ENCODE measurements around the gene SLC10A7. TPM values are rescaled to one million over a fixed set of nuclear protein-coding genes. Genes with fewer than 3 reads are reported as not detected.

The SLC10A7 gene
- total and polyA plus RNA-seq, 2 donors (not counting 1 experiment from before 2014, with no cell fraction given) = 5.7 to 18.3 TPM

DNA sequence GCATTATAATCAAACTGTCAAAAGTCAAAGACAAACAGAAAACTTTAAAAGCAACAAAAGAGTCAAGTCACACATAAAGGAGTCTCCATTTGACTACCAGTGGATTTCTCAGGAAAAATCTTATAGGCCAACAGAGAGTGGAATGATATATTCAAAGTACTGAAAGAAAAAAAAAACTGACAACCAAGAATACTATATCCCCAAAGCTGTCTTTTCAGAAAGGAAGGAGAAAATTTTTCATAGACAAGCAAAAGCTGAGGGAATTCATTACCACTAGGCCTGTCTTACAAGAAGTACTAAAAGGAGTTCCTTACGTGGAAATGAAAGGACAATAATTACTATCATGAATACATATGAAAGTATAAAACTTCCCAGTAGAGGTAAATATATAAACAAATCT is 39.0 kb downstream of the SLC10A7 start:
- POLR2A ChIA-PET = no interaction called here
- CTCF ChIA-PET = no interaction called here
- peaks cover 3% of the 10 kb centered on the region for H3K9me3 Mint-ChIP-seq (ENCODE audit: insufficient read depth)

DNA sequence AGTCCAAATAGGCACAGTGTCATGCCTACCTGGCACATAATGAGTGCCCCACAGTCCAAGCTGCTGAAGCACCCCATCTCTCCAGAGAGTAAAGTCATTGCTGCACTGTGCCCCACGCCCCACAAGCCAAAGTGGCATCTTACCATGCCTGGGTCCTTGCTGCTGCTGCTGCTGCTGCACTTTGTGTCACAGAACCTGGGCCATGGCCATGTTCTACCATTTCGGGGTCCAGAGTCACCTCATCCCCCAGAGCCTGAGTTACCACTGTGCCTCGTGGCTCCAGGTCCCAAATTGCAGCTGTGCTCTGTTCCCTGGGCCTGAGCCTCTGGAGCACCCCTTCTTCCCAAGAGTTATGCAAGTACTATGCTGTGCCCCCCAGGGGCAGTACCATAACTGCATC is 40.5 kb downstream of the SLC10A7 start:
- Histone ChIP-seq H3K9me3 (ENCODE audit: control extremely low read depth in 1 of 3, control insufficient read depth in 2 of 3, insufficient read depth in 1 of 3, low read length in 2 of 3) (peaks cover 0 to 16% (median 13%) of the 10 kb centered on the region in 3 donors), H2AFZ (ENCODE audit: insufficient read depth, low read depth, low read length, poor library complexity, severe bottlenecking) (no peak overlapping the region), H3K36me3 (replicated peaks in 1 of 2; ENCODE audit: control extremely low read depth in 1 of 2, control insufficient read depth in 1 of 2, extremely low read depth in 1 of 2, insufficient read depth in 2 of 2, low read length in 1 of 2) (no peaks in the 10 kb centered on the region), H3K9ac (ENCODE audit: low read length) (no peak overlapping the region), H3K4me2 (replicated peaks; ENCODE audit: low read depth, low read length, poor library complexity, severe bottlenecking) (no peak overlapping the region), H4K20me1 (ENCODE audit: control insufficient read depth, insufficient read depth, low read length, poor library complexity, severe bottlenecking) (no peaks in the 10 kb centered on the region), H3K79me2 (ENCODE audit: control insufficient read depth, insufficient read depth, low read length) (peaks cover 4% of the 10 kb centered on the region), H3K4me1 (ENCODE audit: control insufficient read depth in 2 of 2, insufficient read depth in 2 of 2, low read length in 2 of 2) (no peaks in the 10 kb centered on the region), H3K27me3 (replicated peaks in 1 of 4; ENCODE audit: control extremely low read depth in 1 of 4, control insufficient read depth in 3 of 4, insufficient read depth in 4 of 4, low read length in 3 of 4) (no peaks in the 10 kb centered on the region), H3K4me3 (ENCODE audit: control extremely low read depth in 1 of 5, extremely low read depth in 1 of 5, insufficient read depth in 1 of 5, low read depth in 2 of 5, low read length in 4 of 5) (no peak overlapping the region), H3K27ac (ENCODE audit: low read length in 2 of 2) (no peak overlapping the region)
- Mint-ChIP-seq H3K9me3 (ENCODE audit: insufficient read depth) (peaks cover 3% of the 10 kb centered on the region), H3K27me3 (no peaks in the 10 kb centered on the region), H3K4me1 (peaks cover 4% of the 10 kb centered on the region), H3K4me3 (no peak overlapping the region), H3K27ac (no peak overlapping the region)
- 94% methylated on average over 3 of the region's 3 CpGs for WGBS (ENCODE audit: insufficient coverage)
- intact Hi-C loops (cut with micrococcal nuclease) = no loop called here
- ChIA-PET POLR2A (no interaction called here), CTCF (no interaction called here)
- DNase-seq = no peak
- no peak for ATAC-seq (ENCODE audit: low read depth)
- TF ChIP-seq EZH2 (IDR thresholded peaks at IDR 0.05; ENCODE audit: borderline replicate concordance, insufficient read depth, low read depth, low read length, poor library complexity, severe bottlenecking) = no peak
- TF ChIP-seq, protein P1, sequence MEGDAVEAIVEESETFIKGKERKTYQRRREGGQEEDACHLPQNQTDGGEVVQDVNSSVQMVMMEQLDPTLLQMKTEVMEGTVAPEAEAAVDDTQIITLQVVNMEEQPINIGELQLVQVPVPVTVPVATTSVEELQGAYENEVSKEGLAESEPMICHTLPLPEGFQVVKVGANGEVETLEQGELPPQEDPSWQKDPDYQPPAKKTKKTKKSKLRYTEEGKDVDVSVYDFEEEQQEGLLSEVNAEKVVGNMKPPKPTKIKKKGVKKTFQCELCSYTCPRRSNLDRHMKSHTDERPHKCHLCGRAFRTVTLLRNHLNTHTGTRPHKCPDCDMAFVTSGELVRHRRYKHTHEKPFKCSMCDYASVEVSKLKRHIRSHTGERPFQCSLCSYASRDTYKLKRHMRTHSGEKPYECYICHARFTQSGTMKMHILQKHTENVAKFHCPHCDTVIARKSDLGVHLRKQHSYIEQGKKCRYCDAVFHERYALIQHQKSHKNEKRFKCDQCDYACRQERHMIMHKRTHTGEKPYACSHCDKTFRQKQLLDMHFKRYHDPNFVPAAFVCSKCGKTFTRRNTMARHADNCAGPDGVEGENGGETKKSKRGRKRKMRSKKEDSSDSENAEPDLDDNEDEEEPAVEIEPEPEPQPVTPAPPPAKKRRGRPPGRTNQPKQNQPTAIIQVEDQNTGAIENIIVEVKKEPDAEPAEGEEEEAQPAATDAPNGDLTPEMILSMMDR (IDR thresholded peaks at IDR 0.05) = no peak

More for the DNA sequence above, 39.0 kb downstream of the SLC10A7 start:
- Histone ChIP-seq H3K4me3 (ENCODE audit: control extremely low read depth in 1 of 5, extremely low read depth in 1 of 5, insufficient read depth in 1 of 5, low read depth in 2 of 5, low read length in 4 of 5) (no peak overlapping the region), H3K79me2 (ENCODE audit: control insufficient read depth, insufficient read depth, low read length) (peaks cover 4% of the 10 kb centered on the region), H3K4me2 (replicated peaks; ENCODE audit: low read depth, low read length, poor library complexity, severe bottlenecking) (no peak overlapping the region), H3K36me3 (replicated peaks in 1 of 2; ENCODE audit: control extremely low read depth in 1 of 2, control insufficient read depth in 1 of 2, extremely low read depth in 1 of 2, insufficient read depth in 2 of 2, low read length in 1 of 2) (no peaks in the 10 kb centered on the region), H2AFZ (ENCODE audit: insufficient read depth, low read depth, low read length, poor library complexity, severe bottlenecking) (no peak overlapping the region), H3K9ac (ENCODE audit: low read length) (no peak overlapping the region), H4K20me1 (ENCODE audit: control insufficient read depth, insufficient read depth, low read length, poor library complexity, severe bottlenecking) (no peaks in the 10 kb centered on the region), H3K9me3 (ENCODE audit: control extremely low read depth in 1 of 3, control insufficient read depth in 2 of 3, insufficient read depth in 1 of 3, low read length in 2 of 3) (peaks cover 0 to 16% (median 13%) of the 10 kb centered on the region in 3 donors), H3K27me3 (replicated peaks in 1 of 4; ENCODE audit: control extremely low read depth in 1 of 4, control insufficient read depth in 3 of 4, insufficient read depth in 4 of 4, low read length in 3 of 4) (no peaks in the 10 kb centered on the region), H3K27ac (ENCODE audit: low read length in 2 of 2) (no peak overlapping the region), H3K4me1 (ENCODE audit: control insufficient read depth in 2 of 2, insufficient read depth in 2 of 2, low read length in 2 of 2) (no peaks in the 10 kb centered on the region)
- Mint-ChIP-seq H3K27me3 (no peaks in the 10 kb centered on the region), H3K4me3 (no peak overlapping the region), H3K27ac (no peak overlapping the region), H3K4me1 (peaks cover 13% of the 10 kb centered on the region)
- DNase-seq = no peak
- TF ChIP-seq EZH2 (IDR thresholded peaks at IDR 0.05; ENCODE audit: borderline replicate concordance, insufficient read depth, low read depth, low read length, poor library complexity, severe bottlenecking) = no peak
- TF ChIP-seq, protein P1 (IDR thresholded peaks at IDR 0.05) = no peak
- ATAC-seq (ENCODE audit: low read depth) = no peak
- no CpG with 5 or more reads among the region's 1 CpG for WGBS (ENCODE audit: insufficient coverage)
- intact Hi-C loops (cut with micrococcal nuclease) = no loop called here

All from B cell (primary cell).